BJ (cell line): ENCODE data around the gene ZBP1. TPM values are rescaled to one million over a fixed set of nuclear protein-coding genes. Genes with fewer than 3 reads are reported as not detected.

ENCODE experiments used
- CTCF ChIA-PET: fragments of 350-600 bp; formaldehyde crosslinking; extraction: SDS; loops from one replicate; lab custom pipeline; 2021; ENCODE audit warnings: antibody characterized with exemption, inconsistent platforms; lab: Yijun Ruan, JAX
- POLR2A ChIA-PET: fragments of 300-600 bp; sonication (Branson Sonifier 250); formaldehyde crosslinking; extraction: SDS; loops from one replicate; lab custom pipeline; 2021; ENCODE audit warnings: antibody characterized with exemption; lab: Charles Lee
- DNase-seq: peaks from one replicate; pipeline ENCODE4 v3.0.0-alpha.2; 2011; ENCODE audit warnings: low read depth
- H3K27me3 ChIP-seq: 2 replicates; pipeline ENCODE4 v1.6.0; 2011; ENCODE audit warnings: low read length; ENCODE audit not compliant: control insufficient read depth, insufficient read depth
- H3K36me3 ChIP-seq: 2 replicates; pipeline ENCODE4 v1.5.1; 2011; ENCODE audit warnings: low read length; ENCODE audit not compliant: control insufficient read depth, insufficient read depth
- H3K4me3 ChIP-seq: 2 replicates; pipeline ENCODE4 v1.5.1; 2011; ENCODE audit warnings: low read depth, mild to moderate bottlenecking, control low read depth, low read length
- polyA plus RNA-seq: library from polyadenylated mRNA; depleted of rRNA; stranded (reverse); fragments of >200 nt; gene quantifications from 2 replicates; pipeline ENCODE4 v1.2.3, GENCODE V29; 2011
- TF ChIP-seq, protein P1 (sequence below): IDR thresholded peaks from 2 replicates; pipeline ENCODE4 v1.5.1; 2011; ENCODE audit warnings: low read depth, mild to moderate bottlenecking, control low read depth, inconsistent platforms, low read length, moderate library complexity; ENCODE audit not compliant: insufficient read depth

Gene ZBP1
- polyA plus RNA-seq, 1 experiment, result not detected

DNA sequence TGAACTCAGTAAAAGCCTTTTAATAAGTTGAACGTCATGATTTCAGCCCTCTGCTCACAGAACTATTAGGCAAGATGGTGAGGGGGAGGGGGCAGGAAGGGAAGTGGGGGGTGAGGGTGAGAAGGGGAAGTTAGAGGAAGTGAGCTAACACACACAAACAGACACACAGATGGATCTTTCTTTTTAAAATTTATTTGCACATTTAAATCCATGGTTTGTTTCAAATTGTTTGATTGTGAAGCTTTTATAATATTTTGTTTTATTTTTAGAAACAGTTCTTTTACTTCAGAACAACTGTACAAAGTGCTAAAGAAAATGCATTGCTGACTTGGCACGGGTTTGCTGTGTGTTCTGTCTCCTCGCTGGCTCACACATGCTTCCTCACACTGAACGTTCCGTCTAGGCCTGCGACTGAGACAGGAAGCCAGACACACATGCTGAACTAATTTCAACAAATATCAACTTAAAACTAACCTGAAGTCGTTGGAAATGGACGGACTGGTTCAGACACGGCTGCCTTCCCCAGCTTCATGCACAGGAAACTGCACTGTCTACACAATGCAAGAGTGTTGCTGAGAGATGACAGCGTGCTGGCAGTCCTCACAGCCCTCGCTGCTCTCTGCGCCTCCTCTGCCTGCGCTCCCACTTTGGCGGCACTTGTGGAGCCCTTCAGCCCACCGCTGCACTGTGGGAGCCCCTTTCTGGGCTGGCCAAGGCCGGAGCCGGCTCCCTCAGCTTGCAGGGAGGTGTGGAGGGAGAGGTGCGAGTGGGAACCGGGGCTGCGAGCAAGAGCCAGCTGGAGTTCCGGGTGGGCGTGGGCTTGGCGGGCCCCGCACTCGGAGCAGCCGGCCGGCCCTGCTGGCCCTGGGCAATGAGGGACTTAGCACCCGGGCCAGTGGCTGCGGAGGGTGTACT is 8.1 kb upstream of the ZBP1 start:
- DNase-seq, result no peak
- no peaks in the 10 kb centered on the region; the same call in 1 of the 2 replicates for H3K27me3 ChIP-seq
- H3K4me3 ChIP-seq, result no peak overlapping the region
- no peaks in the 10 kb centered on the region for H3K36me3 ChIP-seq
- TF ChIP-seq, protein P1, sequence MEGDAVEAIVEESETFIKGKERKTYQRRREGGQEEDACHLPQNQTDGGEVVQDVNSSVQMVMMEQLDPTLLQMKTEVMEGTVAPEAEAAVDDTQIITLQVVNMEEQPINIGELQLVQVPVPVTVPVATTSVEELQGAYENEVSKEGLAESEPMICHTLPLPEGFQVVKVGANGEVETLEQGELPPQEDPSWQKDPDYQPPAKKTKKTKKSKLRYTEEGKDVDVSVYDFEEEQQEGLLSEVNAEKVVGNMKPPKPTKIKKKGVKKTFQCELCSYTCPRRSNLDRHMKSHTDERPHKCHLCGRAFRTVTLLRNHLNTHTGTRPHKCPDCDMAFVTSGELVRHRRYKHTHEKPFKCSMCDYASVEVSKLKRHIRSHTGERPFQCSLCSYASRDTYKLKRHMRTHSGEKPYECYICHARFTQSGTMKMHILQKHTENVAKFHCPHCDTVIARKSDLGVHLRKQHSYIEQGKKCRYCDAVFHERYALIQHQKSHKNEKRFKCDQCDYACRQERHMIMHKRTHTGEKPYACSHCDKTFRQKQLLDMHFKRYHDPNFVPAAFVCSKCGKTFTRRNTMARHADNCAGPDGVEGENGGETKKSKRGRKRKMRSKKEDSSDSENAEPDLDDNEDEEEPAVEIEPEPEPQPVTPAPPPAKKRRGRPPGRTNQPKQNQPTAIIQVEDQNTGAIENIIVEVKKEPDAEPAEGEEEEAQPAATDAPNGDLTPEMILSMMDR, result no peak
- ChIA-PET POLR2A (no interaction called here), CTCF (interaction anchor here (0.6 to 3.2 kb wide), 8 partner anchors 26 to 581 kb away, joined by 3 to 15 read pairs (median 6); no protein-coding TSS in a partner anchor)

DNA sequence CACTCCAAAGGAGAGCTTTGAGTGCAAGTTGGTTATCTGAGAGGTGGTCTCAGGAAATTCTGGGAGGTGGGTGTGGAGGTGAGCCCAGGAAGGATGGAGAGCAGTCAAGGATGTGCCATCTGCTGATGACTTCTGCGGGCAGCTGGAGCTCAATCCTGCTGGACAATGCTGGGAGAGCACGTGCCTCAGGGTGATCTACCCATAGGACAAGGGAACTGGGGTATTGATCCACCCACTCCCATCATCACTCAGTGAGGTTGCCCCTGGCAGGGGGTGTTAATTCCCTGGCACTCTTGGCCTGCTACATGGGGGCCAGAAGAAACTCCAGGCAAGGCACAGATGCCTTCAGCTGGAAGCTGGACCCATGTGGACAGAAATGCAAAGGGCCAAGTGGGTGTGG is 7.1 kb upstream of the ZBP1 start:
- POLR2A ChIA-PET, result no interaction called here
- TF ChIP-seq, protein P1, result no peak
- H3K4me3 ChIP-seq, result no peak overlapping the region
- no peaks in the 10 kb centered on the region; the same call in 1 of the 2 replicates for H3K27me3 ChIP-seq
- H3K36me3 ChIP-seq, result no peaks in the 10 kb centered on the region
- no peak for DNase-seq
- CTCF ChIA-PET, result interaction anchor here (0.7 to 2.6 kb wide), 6 partner anchors 10 to 582 kb away, joined by 4 to 11 read pairs (median 6); no protein-coding TSS in a partner anchor

DNA sequence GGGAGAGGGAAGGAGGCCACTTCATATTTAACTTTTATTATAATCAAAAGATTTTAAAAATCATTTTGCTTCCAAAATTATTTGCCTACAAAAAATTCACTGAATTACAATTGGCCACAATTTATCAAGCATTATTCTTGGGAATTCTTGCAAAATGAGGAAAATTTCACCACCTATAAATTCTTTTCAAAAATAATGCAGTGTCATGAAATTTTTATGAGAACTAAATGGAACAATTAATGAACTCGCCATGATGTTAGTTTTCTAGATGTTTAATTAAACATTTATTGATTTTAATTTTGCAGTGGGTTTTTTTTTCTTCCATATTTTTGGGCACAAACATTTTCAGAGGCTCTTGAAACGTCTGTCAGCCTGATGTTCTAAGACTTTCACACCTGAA is 5.8 kb upstream of the ZBP1 start:
- TF ChIP-seq, protein P1, result no peak
- Histone ChIP-seq H3K36me3 (no peaks in the 10 kb centered on the region), H3K27me3 (no peaks in the 10 kb centered on the region), H3K4me3 (no peak overlapping the region)
- ChIA-PET CTCF (interaction anchor here (2.6 kb wide), 1 partner anchor 29 kb away, joined by 11 read pairs; no protein-coding TSS in a partner anchor), POLR2A (no interaction called here)
- DNase-seq, result no peak

DNA sequence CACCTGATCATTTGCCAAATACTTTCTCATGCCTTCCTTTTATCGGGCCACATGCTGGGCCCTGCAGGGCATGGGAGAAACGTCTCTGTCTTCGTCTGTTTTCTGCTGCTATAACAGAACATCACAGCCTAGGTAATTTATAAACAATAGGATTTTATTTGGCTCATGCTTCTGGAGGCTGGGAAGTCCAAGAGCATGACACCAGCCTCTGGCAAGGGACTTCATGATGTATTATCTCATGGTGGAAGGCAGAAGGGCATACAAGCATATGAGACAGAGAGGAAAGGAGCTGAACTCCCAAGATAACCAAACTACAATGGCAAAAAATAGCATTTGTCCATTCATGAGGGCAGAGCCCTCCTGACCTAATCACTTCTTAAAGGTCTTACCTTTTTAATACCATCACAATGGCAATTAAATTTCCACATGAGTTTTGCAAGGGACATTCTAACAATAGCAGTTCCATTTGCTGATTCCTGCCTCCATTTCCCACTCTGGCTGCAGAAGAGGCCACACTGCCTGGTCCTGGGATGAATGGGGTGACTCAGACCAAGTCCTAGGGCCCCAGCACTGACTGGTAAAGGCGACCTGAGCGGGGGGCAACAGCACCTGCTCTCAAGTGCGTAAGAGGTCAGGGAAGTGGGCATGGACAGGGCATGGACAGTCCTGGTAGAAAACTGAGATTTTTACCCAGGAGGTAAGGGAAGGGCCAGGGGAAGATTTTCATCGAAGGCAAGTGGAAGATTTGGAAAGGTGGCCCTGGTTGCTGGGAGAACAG is 5.1 kb upstream of the ZBP1 start:
- Histone ChIP-seq H3K27me3 (no peaks in the 10 kb centered on the region), H3K36me3 (no peaks in the 10 kb centered on the region), H3K4me3 (no peak overlapping the region)
- ChIA-PET POLR2A (no interaction called here), CTCF (interaction anchor here (1.5 kb wide), 1 partner anchor 28 kb away, joined by 4 read pairs; no protein-coding TSS in a partner anchor)
- TF ChIP-seq, protein P1, result no peak
- no peak for DNase-seq
